ENCODE measurements around the gene CBFA2T2.

DNA sequence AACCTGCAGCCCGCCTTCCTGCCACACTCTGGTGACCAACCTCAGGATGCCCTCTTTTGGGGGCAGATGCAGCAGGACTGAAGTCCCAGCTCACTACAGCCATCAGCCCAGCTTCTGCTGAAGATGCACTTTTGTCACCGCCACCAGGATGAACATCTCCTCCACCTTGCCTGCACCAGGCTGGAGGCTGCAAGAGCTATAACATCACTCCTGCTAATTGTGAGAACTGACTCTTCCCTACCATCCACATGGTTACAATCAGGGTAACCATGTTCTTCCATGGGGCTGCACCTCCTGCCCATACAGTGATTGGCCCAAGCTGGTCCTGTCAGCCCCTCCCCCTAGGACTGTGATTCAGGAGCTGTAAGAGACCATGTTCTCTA is 174.9 kb downstream of the CBFA2T2 start:
- TF ChIP-seq POLR2AphosphoS5 (IDR thresholded peaks at IDR 0.05; ENCODE audit: insufficient read depth, low read depth, low read length) (no peak), MAX (IDR thresholded peaks at IDR 0.05; ENCODE audit: insufficient read depth, insufficient read length) (no peak), CTCF (IDR thresholded peaks at IDR 0.05; ENCODE audit: extremely low read depth in 1 of 2, insufficient read depth in 1 of 2, low read depth in 1 of 2, low read length in 2 of 2) (no peak), POLR2A (IDR thresholded peaks at IDR 0.05; ENCODE audit: low read depth, low read length) (no peak), MYC (IDR thresholded peaks at IDR 0.05; ENCODE audit: low read depth, low read length) (no peak), EZH2 (IDR thresholded peaks at IDR 0.05; ENCODE audit: borderline replicate concordance, low read depth, low read length, severe bottlenecking) (no peak), JUN (IDR thresholded peaks at IDR 0.05; ENCODE audit: borderline replicate concordance, insufficient read depth, insufficient read length, low read depth) (no peak), FOS (IDR thresholded peaks at IDR 0.05; ENCODE audit: borderline replicate concordance, insufficient read depth, low read length) (no peak)
